Subcutaneous adipose tissue (tissue), 4 donors: Measurements from ENCODE around the gene USP49. TPM values are rescaled to one million over a fixed set of nuclear protein-coding genes. Genes with fewer than 3 reads are reported as not detected.

Experiments used
- CTCF ChIP-seq: fragments of 450-650 bp; IDR thresholded peaks from one replicate; pipeline ENCODE4 v1.5.1; 2016; ENCODE audit warnings: low read depth, mild to moderate bottlenecking, control low read depth, antibody characterized with exemption, moderate library complexity
- total RNA-seq, 4 donors: library from RNA; depleted of rRNA; stranded (reverse); fragments of >200 nt; gene quantifications; one replicate each; pipeline ENCODE4 v1.1.0, GENCODE V29; 2016

Gene USP49
- total RNA-seq, 4 donors from 2014 or later, result 4.1 to 7.8 (median 5.7) TPM

- TF ChIP-seq CTCF, result no peak
Observed at GRCh38 chr6:41920921-41921711, 25.9 kb upstream of the USP49 start, which contains the start of the genes BYSL and MED20. BYSL (plus strand) TSS chr6:41921499; CDS start chr6:41921563, 64 bp downstream. MED20 (minus strand) TSS chr6:41921139; CDS start chr6:41921018, 121 bp downstream.

DNA sequence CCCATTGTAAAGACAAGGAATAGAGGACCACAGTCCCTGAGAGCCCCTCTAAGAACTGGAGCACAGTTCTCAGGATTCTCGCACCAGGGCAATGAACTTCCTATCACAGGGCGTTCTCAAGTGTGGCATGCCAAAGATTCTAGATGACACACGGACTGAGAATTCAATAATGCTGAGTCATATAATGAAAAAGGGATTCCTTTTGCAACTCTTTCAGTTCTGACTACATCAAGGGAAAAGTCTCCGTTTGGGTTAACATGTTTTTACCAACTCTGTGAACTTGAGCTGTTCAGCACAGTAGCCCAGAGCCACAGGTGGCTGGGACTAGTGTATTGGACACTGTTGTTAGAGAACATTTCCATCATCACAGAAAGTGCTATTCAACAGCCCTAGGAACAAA is 22.4 kb upstream of the USP49 start:
- TF ChIP-seq CTCF, result no peak

- TF ChIP-seq CTCF, result no peak
Observed at GRCh38 chr6:41914869-41915530, 19.8 kb upstream of the USP49 start.

GRCh38 chr6:41914343-41914742 is 19.2 kb upstream of the USP49 start:
- no peak for TF ChIP-seq CTCF

- TF ChIP-seq CTCF, result no peak
Observed at GRCh38 chr6:41909727-41910126, 14.6 kb upstream of the USP49 start.

- no peak for TF ChIP-seq CTCF
Observed at GRCh38 chr6:41901882-41902519, 6.8 kb upstream of the USP49 start.

GRCh38 chr6:41900861-41901260 is 5.7 kb upstream of the USP49 start:
- TF ChIP-seq CTCF, result no peak
